Breast epithelium (tissue), 4 donors: ENCODE measurements around the gene DCST2. TPM values are rescaled to one million over a fixed set of nuclear protein-coding genes. Genes with fewer than 3 reads are reported as not detected.
A peak's percentile ranks its signal among the peaks of the same experiment; 100 is the strongest.

Experiments
- DNase-seq, 2 donors: peaks; one replicate each; pipeline ENCODE4 v3.0.0-alpha.2; 2019; ENCODE audit warnings: low spot score in 2 of 2
- H3K27ac ChIP-seq, 2 donors: fragments of 200-600 bp; sonication (generic) in 1 of 2; one replicate each; pipeline ENCODE4 v1.5.1; 2016 to 2019; ENCODE audit warnings: mild to moderate bottlenecking in 1 of 2
- H3K27me3 ChIP-seq, 2 donors: fragments of 200-600 bp; sonication (generic) in 1 of 2; one replicate each; pipeline versions ENCODE4 v1.5.1 to v1.6.0; 2017 to 2019; ENCODE audit warnings: control low read depth in 1 of 2, mild to moderate bottlenecking in 1 of 2
- H3K36me3 ChIP-seq: fragments of 200-600 bp; one replicate; pipeline ENCODE4 v1.5.1; 2019
- H3K4me1 ChIP-seq, 2 donors: fragments of 200-600 bp; sonication (generic); one replicate each; pipeline ENCODE4 v1.5.1; 2016 to 2019; ENCODE audit warnings: control low read depth in 1 of 2
- H3K4me3 ChIP-seq, 3 donors: fragments of 200-600 bp; sonication (generic); 1 replicate in 2 of 3; 2 replicates in 1 of 3; pipeline ENCODE4 v1.5.1; 2016 to 2019; ENCODE audit warnings: mild to moderate bottlenecking in 3 of 3, moderate library complexity in 2 of 3
- H3K9me3 ChIP-seq, 2 donors: fragments of 200-600 bp; sonication (generic) in 1 of 2; one replicate each; pipeline ENCODE4 v1.5.1; 2016 to 2019; ENCODE audit warnings: control low read depth in 1 of 2
- POLR2A ChIP-seq: fragments of 450-650 bp; IDR thresholded peaks from one replicate; pipeline ENCODE4 v1.6.1; 2016; ENCODE audit warnings: antibody characterized with exemption, mild to moderate bottlenecking, moderate library complexity
- POLR2AphosphoS5 ChIP-seq, 3 donors: sonication (generic); formaldehyde crosslinking; IDR thresholded peaks; one replicate each; pipeline ENCODE4 v1.6.1; 2017; ENCODE audit warnings: antibody characterized with exemption in 3 of 3
- intact Hi-C: fragments of 100-400 bp; cut with DNase I; formaldehyde crosslinking; loops from one replicate; pipeline ENCODE4 v1.15.1; 2023; ENCODE audit warnings: low total_unique reads
- total RNA-seq, 3 donors: library from RNA; depleted of rRNA; stranded (reverse); fragments of >200 nt; gene quantifications; one replicate each; pipeline ENCODE4 v1.1.0, GENCODE V29; 2016
- TF ChIP-seq, protein P1 (sequence below), 3 donors: fragments of 450-650 bp; IDR thresholded peaks; one replicate each; pipeline ENCODE4 v1.5.1; 2016 to 2017; ENCODE audit warnings: antibody characterized with exemption in 3 of 3, mild to moderate bottlenecking in 3 of 3, moderate library complexity in 3 of 3

Gene DCST2
- total RNA-seq, 3 donors from 2014 or later = 0.48 to 4.4 (median 3.3) TPM

DNA sequence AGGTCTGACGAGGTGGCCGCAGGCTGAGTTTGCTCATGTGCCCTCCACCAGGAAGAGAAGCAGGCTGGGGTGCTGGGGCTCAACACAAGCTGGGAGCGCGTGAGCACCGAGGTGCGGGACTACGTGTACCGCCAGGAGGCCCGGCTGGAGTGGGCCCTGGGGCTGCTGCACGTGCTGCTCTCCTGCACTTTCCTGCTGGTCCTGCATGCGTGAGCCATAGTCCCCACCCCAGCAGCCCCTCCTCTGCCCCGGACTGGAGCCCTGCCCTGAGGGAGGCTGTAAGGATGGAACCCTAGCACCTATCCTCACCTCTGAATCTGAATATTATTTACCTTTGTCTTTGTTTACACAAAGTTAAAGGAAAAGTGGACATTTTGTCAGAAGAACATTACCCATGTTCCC lies 9.7 kb upstream of the DCST2 start:
- no peak for DNase-seq
- Histone ChIP-seq H3K36me3 (no peaks in the 10 kb centered on the region), H3K4me1 (peaks cover 8 to 12% of the 10 kb centered on the region in 2 donors), H3K9me3 (no peaks in the 10 kb centered on the region), H3K27ac (no peak overlapping the region), H3K4me3 (no peak overlapping the region), H3K27me3 (no peaks in the 10 kb centered on the region)
- TF ChIP-seq POLR2A (no peak), POLR2AphosphoS5 (IDR thresholded peaks at IDR 0.05) (no peak)
- TF ChIP-seq, protein P1, sequence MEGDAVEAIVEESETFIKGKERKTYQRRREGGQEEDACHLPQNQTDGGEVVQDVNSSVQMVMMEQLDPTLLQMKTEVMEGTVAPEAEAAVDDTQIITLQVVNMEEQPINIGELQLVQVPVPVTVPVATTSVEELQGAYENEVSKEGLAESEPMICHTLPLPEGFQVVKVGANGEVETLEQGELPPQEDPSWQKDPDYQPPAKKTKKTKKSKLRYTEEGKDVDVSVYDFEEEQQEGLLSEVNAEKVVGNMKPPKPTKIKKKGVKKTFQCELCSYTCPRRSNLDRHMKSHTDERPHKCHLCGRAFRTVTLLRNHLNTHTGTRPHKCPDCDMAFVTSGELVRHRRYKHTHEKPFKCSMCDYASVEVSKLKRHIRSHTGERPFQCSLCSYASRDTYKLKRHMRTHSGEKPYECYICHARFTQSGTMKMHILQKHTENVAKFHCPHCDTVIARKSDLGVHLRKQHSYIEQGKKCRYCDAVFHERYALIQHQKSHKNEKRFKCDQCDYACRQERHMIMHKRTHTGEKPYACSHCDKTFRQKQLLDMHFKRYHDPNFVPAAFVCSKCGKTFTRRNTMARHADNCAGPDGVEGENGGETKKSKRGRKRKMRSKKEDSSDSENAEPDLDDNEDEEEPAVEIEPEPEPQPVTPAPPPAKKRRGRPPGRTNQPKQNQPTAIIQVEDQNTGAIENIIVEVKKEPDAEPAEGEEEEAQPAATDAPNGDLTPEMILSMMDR (IDR thresholded peaks at IDR 0.05) = no peak
- intact Hi-C loops = no loop called here

DNA sequence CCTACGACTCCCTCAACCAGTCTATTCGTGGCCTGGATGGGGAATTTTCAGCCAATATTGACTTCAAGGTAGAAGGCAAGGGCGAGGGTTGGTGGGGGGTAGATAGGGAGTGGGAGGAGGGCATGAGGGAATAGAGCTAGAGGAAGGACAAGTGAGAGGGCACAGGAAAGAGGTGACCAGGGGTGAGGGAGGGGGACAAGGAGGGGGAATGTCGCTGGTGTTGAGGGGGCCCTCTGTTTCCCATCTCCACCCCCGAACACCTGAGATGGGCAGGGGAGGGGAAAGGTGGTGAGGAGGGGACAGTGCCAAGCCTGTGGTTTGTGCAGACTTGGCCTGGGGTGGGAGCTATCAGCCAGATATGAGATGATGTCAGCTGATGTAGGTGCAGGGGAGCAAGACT lies 9.2 kb upstream of the DCST2 start:
- no peak for DNase-seq
- no peak for TF ChIP-seq POLR2A
- TF ChIP-seq, protein P1 (IDR thresholded peaks at IDR 0.05) = no peak
- no peak for TF ChIP-seq POLR2AphosphoS5 (IDR thresholded peaks at IDR 0.05)
- H3K4me1 ChIP-seq = peaks cover 8 to 12% of the 10 kb centered on the region in 2 donors
- no peak overlapping the region for H3K27ac ChIP-seq
- no peaks in the 10 kb centered on the region for H3K27me3 ChIP-seq
- no peaks in the 10 kb centered on the region for H3K9me3 ChIP-seq
- intact Hi-C loops = no loop called here
- H3K36me3 ChIP-seq = no peaks in the 10 kb centered on the region
- H3K4me3 ChIP-seq = no peak overlapping the region

DNA sequence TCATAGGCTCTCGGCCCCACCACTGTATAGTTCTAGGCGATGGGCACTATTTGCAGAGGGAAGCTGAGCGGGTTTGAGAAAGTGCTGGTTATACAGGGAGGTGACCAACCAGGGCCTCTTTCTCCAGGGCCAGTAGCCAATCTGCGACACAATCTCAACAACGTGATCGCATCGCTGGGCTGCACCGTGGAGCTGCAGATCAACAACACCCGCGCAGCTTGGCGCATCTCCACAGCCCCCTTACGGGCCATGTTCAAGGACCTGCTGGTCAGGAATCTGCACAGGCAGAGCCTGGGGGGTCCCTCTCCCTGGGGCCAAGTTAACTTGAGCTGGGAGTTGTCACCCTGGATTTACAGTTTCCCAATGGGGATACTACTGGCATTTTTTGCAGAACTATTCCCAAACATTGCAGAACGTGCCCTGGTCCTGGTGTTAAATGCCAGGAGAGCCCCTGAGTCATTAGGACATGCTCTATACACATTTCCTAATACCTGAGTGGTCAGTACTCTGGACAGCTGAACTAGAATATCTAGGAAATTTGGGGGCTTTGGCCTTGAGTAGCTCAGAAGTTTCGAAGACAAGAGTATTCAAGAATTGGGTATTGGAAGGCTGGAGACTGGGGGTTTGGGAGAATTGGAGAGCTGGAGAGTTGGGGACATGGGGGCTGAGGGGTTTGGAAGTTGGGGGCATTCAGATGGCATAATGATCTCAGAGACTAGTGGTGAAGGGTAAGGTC lies 6.9 kb upstream of the DCST2 start:
- no peaks in the 10 kb centered on the region for H3K36me3 ChIP-seq
- no peak for DNase-seq
- H3K27me3 ChIP-seq = no peaks in the 10 kb centered on the region
- H3K9me3 ChIP-seq = no peaks in the 10 kb centered on the region
- H3K4me3 ChIP-seq = no peak overlapping the region
- peaks cover 8 to 12% of the 10 kb centered on the region in 2 donors for H3K4me1 ChIP-seq
- H3K27ac ChIP-seq = no peak overlapping the region
- intact Hi-C loops = no loop called here
- TF ChIP-seq POLR2AphosphoS5 (IDR thresholded peaks at IDR 0.05) (no peak), POLR2A (no peak)
- TF ChIP-seq, protein P1 (IDR thresholded peaks at IDR 0.05) = no peak

DNA sequence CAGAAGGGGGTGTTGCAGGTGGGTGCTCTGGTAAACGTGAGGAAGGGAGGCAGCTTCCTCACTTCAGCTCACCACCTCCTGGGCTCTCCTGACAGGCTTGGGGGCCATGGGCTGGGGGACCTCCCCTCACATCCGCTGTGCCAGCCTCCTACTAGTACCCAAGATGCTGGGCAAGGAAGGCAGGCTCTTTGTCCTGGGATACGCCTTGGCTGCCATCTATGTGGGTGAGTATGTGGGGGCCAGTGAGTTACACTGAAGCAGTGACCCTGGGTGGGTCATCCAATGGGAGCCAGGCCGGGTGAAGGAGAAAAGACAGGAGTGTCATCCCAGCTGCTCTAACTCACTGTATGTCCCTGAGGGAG lies 5.7 kb upstream of the DCST2 start:
- no peaks in the 10 kb centered on the region for H3K36me3 ChIP-seq
- no peaks in the 10 kb centered on the region for H3K9me3 ChIP-seq
- no peak overlapping the region for H3K4me3 ChIP-seq
- no peak for DNase-seq
- no peaks in the 10 kb centered on the region for H3K27me3 ChIP-seq
- intact Hi-C loops = no loop called here
- TF ChIP-seq POLR2A (no peak), POLR2AphosphoS5 (IDR thresholded peaks at IDR 0.05) (no peak)
- TF ChIP-seq, protein P1 (IDR thresholded peaks at IDR 0.05) = no peak
- H3K27ac ChIP-seq = peak overlapping the region; percentile 75 to 90
- H3K4me1 ChIP-seq = peaks cover 0 to 8% of the 10 kb centered on the region in 2 donors

DNA sequence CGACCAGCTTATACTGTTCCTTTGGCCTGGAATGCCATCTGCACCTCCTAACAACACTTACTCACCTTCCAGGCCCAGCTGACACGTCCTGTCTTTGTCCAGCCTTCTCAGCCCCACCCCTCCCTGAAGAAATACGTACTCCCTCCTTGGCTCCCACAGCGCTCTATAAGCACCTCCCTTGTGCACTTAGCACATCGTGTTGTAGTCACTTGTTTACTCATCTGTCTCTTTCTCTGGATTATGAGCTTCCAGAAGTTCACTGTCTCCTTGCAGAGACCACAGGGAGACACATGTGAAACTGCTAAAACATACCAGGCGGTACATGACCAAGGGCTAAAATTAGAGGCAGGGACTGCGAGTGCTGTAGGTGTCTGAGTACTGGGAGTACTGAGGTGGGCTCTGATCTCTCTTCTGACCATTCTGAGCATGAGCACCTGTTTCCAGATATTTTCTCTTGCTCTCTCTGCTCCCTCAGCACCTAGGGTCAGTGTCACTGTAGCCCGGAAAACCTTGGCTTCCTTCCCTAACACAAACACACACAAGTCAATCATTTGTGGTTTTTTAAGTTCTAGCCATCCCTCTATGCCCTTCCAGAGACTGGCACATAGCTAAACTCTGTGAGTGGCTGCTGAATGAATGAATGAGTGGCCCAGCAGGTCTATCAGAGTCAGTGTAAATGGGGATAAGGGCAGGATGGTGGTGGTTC lies 5.2 kb upstream of the DCST2 start:
- no peak overlapping the region for H3K4me3 ChIP-seq
- H3K4me1 ChIP-seq = peaks cover 0 to 8% of the 10 kb centered on the region in 2 donors
- H3K27me3 ChIP-seq = no peaks in the 10 kb centered on the region
- intact Hi-C loops = no loop called here
- no peaks in the 10 kb centered on the region for H3K36me3 ChIP-seq
- TF ChIP-seq POLR2A = no peak
- TF ChIP-seq POLR2AphosphoS5 (IDR thresholded peaks at IDR 0.05) = no peak
- TF ChIP-seq, protein P1 (IDR thresholded peaks at IDR 0.05) = no peak
- peak overlapping the region; percentile 75 to 90 for H3K27ac ChIP-seq
- H3K9me3 ChIP-seq = no peaks in the 10 kb centered on the region
- DNase-seq = peak in 1 of 2 donors; percentile 82
